WTC11 (cell line): ENCODE data around the gene CYB561A3. TPM values are rescaled to one million over a fixed set of nuclear protein-coding genes. Genes with fewer than 3 reads are reported as not detected.
A peak's percentile ranks its signal among the peaks of the same experiment; 100 is the strongest.

Source experiments
- ATAC-seq: fragments of 200-7000 bp; cut with Tn5 transposase; 2 replicates; pipeline ENCODE4 v1.10.0; 2021; ENCODE audit warnings: mild to moderate bottlenecking, moderate library complexity
- CTCF ChIA-PET: fragments of 300-600 bp; sonication (Branson Sonifier 250); formaldehyde crosslinking; loops from one replicate; lab custom pipeline; 2021; ENCODE audit warnings: antibody characterized with exemption; lab: Charles Lee
- POLR2A ChIA-PET: fragments of 350-600 bp; sonication (Branson Sonifier 250); formaldehyde crosslinking; loops from one replicate; lab custom pipeline; 2021; ENCODE audit warnings: antibody characterized with exemption; lab: Charles Lee
- DNase-seq: peaks from one replicate; pipeline ENCODE4 v3.0.0; 2021; ENCODE audit warnings: low spot score
- H3K27ac Mint-ChIP-seq: 2 replicates; pipeline ENCODE4 v1.8.0; 2021; ENCODE audit warnings: mixed read lengths
- H3K27me3 Mint-ChIP-seq: 2 replicates; pipeline ENCODE4 v1.8.0; 2021; ENCODE audit warnings: low read depth, mild to moderate bottlenecking, moderate library complexity, mixed read lengths
- H3K36me3 Mint-ChIP-seq: 2 replicates; pipeline ENCODE4 v1.8.0; 2021; ENCODE audit warnings: mixed read lengths
- H3K4me1 Mint-ChIP-seq: 2 replicates; pipeline ENCODE4 v1.8.0; 2022; ENCODE audit warnings: mixed read lengths
- H3K4me3 Mint-ChIP-seq: 2 replicates; pipeline ENCODE4 v1.8.0; 2021; ENCODE audit warnings: mild to moderate bottlenecking, moderate library complexity, mixed read lengths
- H3K9me3 Mint-ChIP-seq: 2 replicates; pipeline ENCODE4 v1.8.0; 2021; ENCODE audit warnings: mixed read lengths
- ATF1 ChIP-seq: sonication (generic); formaldehyde crosslinking; IDR thresholded peaks from 2 replicates; pipeline ENCODE4 v1.8.1; 2023; ENCODE audit warnings: mild to moderate bottlenecking, moderate library complexity, missing genetic modification reagents
- CREB1 ChIP-seq: sonication (generic); formaldehyde crosslinking; IDR thresholded peaks from 2 replicates; pipeline ENCODE4 v1.8.0; 2023; ENCODE audit warnings: mild to moderate bottlenecking, missing genetic modification reagents
- ELF4 ChIP-seq: sonication (generic); formaldehyde crosslinking; IDR thresholded peaks from 2 replicates; pipeline ENCODE4 v1.8.1; 2022; ENCODE audit warnings: low read depth, mild to moderate bottlenecking, moderate library complexity, missing genetic modification reagents
- ESRRA ChIP-seq: sonication (generic); formaldehyde crosslinking; IDR thresholded peaks from 2 replicates; pipeline ENCODE4 v1.8.1; 2022; ENCODE audit warnings: mild to moderate bottlenecking, missing genetic modification reagents, borderline replicate concordance
- FOXJ3 ChIP-seq: sonication (generic); formaldehyde crosslinking; IDR thresholded peaks from 2 replicates; pipeline ENCODE4 v1.9.0; 2021; ENCODE audit warnings: missing genetic modification reagents, mild to moderate bottlenecking, borderline replicate concordance
- FOXK1 ChIP-seq: sonication (generic); formaldehyde crosslinking; IDR thresholded peaks from 2 replicates; pipeline ENCODE4 v1.8.0; 2022; ENCODE audit warnings: mild to moderate bottlenecking, moderate library complexity, missing genetic modification reagents
- GABPB1 ChIP-seq: sonication (generic); formaldehyde crosslinking; IDR thresholded peaks from 2 replicates; pipeline ENCODE4 v1.8.1; 2023; ENCODE audit warnings: mild to moderate bottlenecking, missing genetic modification reagents
- JUN ChIP-seq: sonication (generic); formaldehyde crosslinking; IDR thresholded peaks from 2 replicates; pipeline ENCODE4 v1.8.0; 2023; ENCODE audit warnings: mild to moderate bottlenecking, missing genetic modification reagents
- KAT7 ChIP-seq: sonication (generic); formaldehyde crosslinking; IDR thresholded peaks from 2 replicates; pipeline ENCODE4 v1.8.1; 2023; ENCODE audit warnings: missing genetic modification reagents, mild to moderate bottlenecking, borderline replicate concordance
- MXD4 ChIP-seq: fragments of 250-450 bp; sonication (Bioruptor Pico); IDR thresholded peaks from 2 replicates; pipeline ENCODE4 v1.8.0; 2021; ENCODE audit warnings: mild to moderate bottlenecking, moderate library complexity, borderline replicate concordance
- NFE2L1 ChIP-seq: sonication (generic); formaldehyde crosslinking; IDR thresholded peaks from 2 replicates; pipeline ENCODE4 v1.8.1; 2023; ENCODE audit warnings: missing genetic modification reagents
- NR2C2 ChIP-seq: sonication (generic); formaldehyde crosslinking; IDR thresholded peaks from 2 replicates; pipeline ENCODE4 v1.8.0; 2022; ENCODE audit warnings: mild to moderate bottlenecking, missing genetic modification reagents
- OVOL2 ChIP-seq: fragments of 250-450 bp; sonication (Bioruptor Pico); IDR thresholded peaks from 2 replicates; pipeline ENCODE4 v1.9.0; 2021; ENCODE audit warnings: mild to moderate bottlenecking, borderline replicate concordance
- SMAD3 ChIP-seq: sonication (generic); formaldehyde crosslinking; IDR thresholded peaks from 2 replicates; pipeline ENCODE4 v1.8.0; 2022; ENCODE audit warnings: missing genetic modification reagents, mild to moderate bottlenecking, borderline replicate concordance
- SP1 ChIP-seq: sonication (generic); formaldehyde crosslinking; conservative IDR thresholded peaks from 2 replicates; pipeline ENCODE4 v1.8.1; 2022; ENCODE audit warnings: missing genetic modification reagents
- ZBTB21 ChIP-seq: sonication (generic); formaldehyde crosslinking; IDR thresholded peaks from 2 replicates; pipeline ENCODE4 v1.8.1; 2023; ENCODE audit warnings: mild to moderate bottlenecking, missing genetic modification reagents, borderline replicate concordance
- ZNF263 ChIP-seq: sonication (generic); formaldehyde crosslinking; IDR thresholded peaks from 2 replicates; pipeline ENCODE4 v1.8.1; 2022; ENCODE audit warnings: low read depth, mild to moderate bottlenecking, moderate library complexity, missing genetic modification reagents
- total RNA-seq: library from RNA; stranded (reverse); gene quantifications from 3 replicates; pipeline ENCODE4 v1.2.3, GENCODE V29; 2021
- TF ChIP-seq, protein P1 (sequence below): sonication (generic); formaldehyde crosslinking; IDR thresholded peaks from 2 replicates; pipeline ENCODE4 v1.8.1; 2023; ENCODE audit warnings: mild to moderate bottlenecking, moderate library complexity, missing genetic modification reagents
- TF ChIP-seq, protein P2 (sequence below): sonication (generic); formaldehyde crosslinking; IDR thresholded peaks from 2 replicates; pipeline ENCODE4 v1.8.0; 2022; ENCODE audit warnings: mild to moderate bottlenecking, missing genetic modification reagents
- TF ChIP-seq, protein P3 (sequence below): fragments of 200-600 bp; IDR thresholded peaks from 2 replicates; pipeline ENCODE4 v1.8.0; 2022; ENCODE audit warnings: antibody characterized with exemption
- TF ChIP-seq, protein P4 (sequence below): fragments of 250-450 bp; sonication (Bioruptor Pico); IDR thresholded peaks from 2 replicates; pipeline ENCODE4 v1.9.0; 2021; ENCODE audit warnings: moderate library complexity, mild to moderate bottlenecking, inconsistent platforms, borderline replicate concordance
- TF ChIP-seq, protein P5 (sequence below): sonication (generic); formaldehyde crosslinking; IDR thresholded peaks from 2 replicates; pipeline ENCODE4 v1.8.1; 2023; ENCODE audit warnings: mild to moderate bottlenecking, missing genetic modification reagents, moderate library complexity

Gene CYB561A3
- total RNA-seq, 1 experiment from 2014 or later, result 38.8 TPM

DNA sequence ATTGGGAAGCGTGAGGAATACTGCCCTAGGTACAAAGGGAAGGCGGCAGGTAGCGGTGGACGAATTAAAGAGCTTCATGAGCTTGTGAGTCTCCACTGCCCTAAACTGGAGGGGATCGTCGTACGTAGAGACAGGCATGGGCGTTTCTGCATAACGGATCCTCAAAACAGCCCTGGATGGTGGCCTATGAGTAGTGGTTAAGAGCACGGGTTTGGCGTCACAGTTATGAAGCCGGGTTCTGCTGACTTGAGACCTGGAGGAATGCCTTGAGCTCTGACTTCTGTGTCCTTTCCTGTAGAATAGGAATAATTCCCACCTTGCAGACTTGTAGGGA is 827 bp upstream of the CYB561A3 start (continued):
- TF ChIP-seq, protein P1, sequence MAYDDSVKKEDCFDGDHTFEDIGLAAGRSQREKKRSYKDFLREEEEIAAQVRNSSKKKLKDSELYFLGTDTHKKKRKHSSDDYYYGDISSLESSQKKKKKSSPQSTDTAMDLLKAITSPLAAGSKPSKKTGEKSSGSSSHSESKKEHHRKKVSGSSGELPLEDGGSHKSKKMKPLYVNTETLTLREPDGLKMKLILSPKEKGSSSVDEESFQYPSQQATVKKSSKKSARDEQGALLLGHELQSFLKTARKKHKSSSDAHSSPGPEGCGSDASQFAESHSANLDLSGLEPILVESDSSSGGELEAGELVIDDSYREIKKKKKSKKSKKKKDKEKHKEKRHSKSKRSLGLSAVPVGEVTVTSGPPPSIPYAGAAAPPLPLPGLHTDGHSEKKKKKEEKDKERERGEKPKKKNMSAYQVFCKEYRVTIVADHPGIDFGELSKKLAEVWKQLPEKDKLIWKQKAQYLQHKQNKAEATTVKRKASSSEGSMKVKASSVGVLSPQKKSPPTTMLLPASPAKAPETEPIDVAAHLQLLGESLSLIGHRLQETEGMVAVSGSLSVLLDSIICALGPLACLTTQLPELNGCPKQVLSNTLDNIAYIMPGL (CRISPR knock-in tag), result no peak

DNA sequence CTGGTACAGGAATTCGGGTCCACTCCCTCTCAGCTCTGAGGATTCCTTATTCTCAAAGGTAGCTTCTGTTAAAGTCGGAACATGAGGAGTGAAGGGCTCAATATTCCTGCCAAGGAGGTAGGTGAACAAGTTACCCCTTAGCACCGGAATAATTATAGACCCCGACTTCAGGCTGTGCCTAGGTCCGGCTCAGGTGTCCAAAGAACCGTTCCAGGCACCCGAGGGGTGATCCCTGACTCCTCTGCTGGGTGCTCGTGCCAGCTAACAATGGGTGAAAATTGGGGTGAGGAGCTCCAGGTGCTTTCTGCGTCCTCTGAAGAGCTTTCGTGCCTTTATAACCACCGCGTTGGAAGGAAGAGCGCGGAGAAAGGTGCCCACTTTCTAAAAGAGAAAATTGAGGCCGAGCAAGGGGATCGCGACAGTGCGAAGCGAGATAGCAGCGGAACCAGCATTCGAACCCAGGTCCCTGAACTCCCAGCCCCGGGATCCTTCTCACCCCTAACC is 393 bp downstream of the CYB561A3 start:
- peak overlapping the region; percentile 96 for H3K4me3 Mint-ChIP-seq
- H3K36me3 Mint-ChIP-seq, result peaks cover 23% of the 10 kb centered on the region
- TF ChIP-seq NFE2L1 (CRISPR knock-in tag), result 0 out of 2 replicates have a peak, but pooled peaks have one; percentile 18
- TF ChIP-seq, protein P2, sequence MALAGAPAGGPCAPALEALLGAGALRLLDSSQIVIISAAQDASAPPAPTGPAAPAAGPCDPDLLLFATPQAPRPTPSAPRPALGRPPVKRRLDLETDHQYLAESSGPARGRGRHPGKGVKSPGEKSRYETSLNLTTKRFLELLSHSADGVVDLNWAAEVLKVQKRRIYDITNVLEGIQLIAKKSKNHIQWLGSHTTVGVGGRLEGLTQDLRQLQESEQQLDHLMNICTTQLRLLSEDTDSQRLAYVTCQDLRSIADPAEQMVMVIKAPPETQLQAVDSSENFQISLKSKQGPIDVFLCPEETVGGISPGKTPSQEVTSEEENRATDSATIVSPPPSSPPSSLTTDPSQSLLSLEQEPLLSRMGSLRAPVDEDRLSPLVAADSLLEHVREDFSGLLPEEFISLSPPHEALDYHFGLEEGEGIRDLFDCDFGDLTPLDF (CRISPR knock-in tag), result no peak
- 0 out of 2 replicates have a peak, but pooled peaks have one; percentile 12 for TF ChIP-seq KAT7 (CRISPR knock-in tag)
- no peak for TF ChIP-seq JUN (CRISPR knock-in tag)
- H3K27me3 Mint-ChIP-seq, result no peaks in the 10 kb centered on the region
- POLR2A ChIA-PET, result interaction anchor here (0.8 to 2.7 kb wide), 10 partner anchors 13 to 80 kb away, joined by 4 to 29 read pairs (median 8); partner anchors contain the start of genes CPSF7, DDB1, SDHAF2 and TKFC
- peak overlapping the region; percentile 98 for H3K27ac Mint-ChIP-seq
- CTCF ChIA-PET, result interaction anchor here (1.2 to 5.4 kb wide), 5 partner anchors 24 to 74 kb away, joined by 5 to 93 read pairs (median 11); partner anchors contain the start of genes CPSF7, SDHAF2 and TMEM216
- peaks cover 22% of the 10 kb centered on the region for H3K4me1 Mint-ChIP-seq
- DNase-seq (no peak), ATAC-seq (no peak)
- H3K9me3 Mint-ChIP-seq, result no peaks in the 10 kb centered on the region

DNA sequence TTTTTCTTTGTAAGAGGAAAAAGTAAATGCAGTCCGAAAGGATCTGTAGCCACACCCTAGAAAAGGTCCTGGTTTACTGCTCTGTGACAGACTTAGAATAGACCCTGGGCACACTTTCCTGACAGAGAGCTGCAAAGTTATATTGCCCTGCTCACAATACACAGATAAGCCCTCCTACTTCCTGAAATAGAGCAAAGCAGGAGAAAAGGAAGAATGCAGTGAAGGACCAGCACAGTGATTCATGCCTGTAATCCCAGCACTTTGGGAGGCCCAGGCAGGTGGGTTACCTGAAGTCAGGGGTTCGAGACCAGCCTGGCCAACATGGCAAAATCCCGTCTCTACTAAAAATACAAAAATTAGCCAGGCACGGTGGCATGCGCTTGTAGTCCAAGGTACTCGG is 2.2 kb downstream of the CYB561A3 start:
- POLR2A ChIA-PET, result interaction anchor here (0.6 to 0.7 kb wide), 3 partner anchors 13 to 23 kb away, joined by 3 to 4 read pairs (median 3); no protein-coding TSS in a partner anchor
- no peak for TF ChIP-seq ZBTB21 (CRISPR knock-in tag)
- TF ChIP-seq CREB1, result no peak
- no peak for TF ChIP-seq ESRRA (CRISPR knock-in tag)
- no peak for TF ChIP-seq MXD4 (CRISPR knock-in tag)
- H3K4me1 Mint-ChIP-seq, result peaks cover 22% of the 10 kb centered on the region
- no peaks in the 10 kb centered on the region for H3K27me3 Mint-ChIP-seq
- peak overlapping the region; percentile 96 for H3K4me3 Mint-ChIP-seq
- peaks cover 10% of the 10 kb centered on the region for H3K36me3 Mint-ChIP-seq
- CTCF ChIA-PET, result interaction anchor here (0.6 to 5.4 kb wide), 4 partner anchors 24 to 328 kb away, joined by 3 to 93 read pairs (median 27); no protein-coding TSS in a partner anchor
- no peaks in the 10 kb centered on the region for H3K9me3 Mint-ChIP-seq
- H3K27ac Mint-ChIP-seq, result no peak overlapping the region
- DNase-seq (no peak), ATAC-seq (no peak)

DNA sequence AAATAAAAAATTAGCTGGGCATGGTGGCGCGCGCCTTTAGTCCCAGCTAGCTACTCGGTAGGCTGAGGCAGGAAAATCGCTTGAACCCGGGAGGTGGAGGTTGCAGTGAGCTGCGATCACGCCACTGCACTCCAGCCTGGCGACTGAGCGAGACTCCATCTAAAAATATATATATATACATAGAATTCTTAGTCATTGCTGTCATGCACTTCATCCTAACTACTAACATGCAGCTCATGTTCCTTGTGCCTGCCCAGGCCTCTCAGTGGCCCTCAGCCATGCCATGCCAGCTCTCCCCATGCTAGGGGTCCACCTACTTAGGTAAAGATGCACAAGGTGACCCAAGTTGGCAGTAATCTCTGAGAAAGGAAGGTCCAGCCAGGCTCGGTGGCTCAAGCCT is 3.1 kb downstream of the CYB561A3 start:
- DNase-seq (no peak), ATAC-seq (no peak)
- POLR2A ChIA-PET, result interaction anchor here (1.6 kb wide), 1 partner anchor 10 kb away, joined by 4 read pairs; no protein-coding TSS in a partner anchor
- peaks cover 1% of the 10 kb centered on the region; the same call in 1 of the 2 replicates for H3K36me3 Mint-ChIP-seq
- H3K27ac Mint-ChIP-seq, result no peak overlapping the region
- CTCF ChIA-PET, result no interaction called here
- H3K27me3 Mint-ChIP-seq, result no peaks in the 10 kb centered on the region
- H3K4me3 Mint-ChIP-seq, result no peak overlapping the region
- no peaks in the 10 kb centered on the region for H3K9me3 Mint-ChIP-seq
- peaks cover 19% of the 10 kb centered on the region for H3K4me1 Mint-ChIP-seq
- TF ChIP-seq, protein P3, sequence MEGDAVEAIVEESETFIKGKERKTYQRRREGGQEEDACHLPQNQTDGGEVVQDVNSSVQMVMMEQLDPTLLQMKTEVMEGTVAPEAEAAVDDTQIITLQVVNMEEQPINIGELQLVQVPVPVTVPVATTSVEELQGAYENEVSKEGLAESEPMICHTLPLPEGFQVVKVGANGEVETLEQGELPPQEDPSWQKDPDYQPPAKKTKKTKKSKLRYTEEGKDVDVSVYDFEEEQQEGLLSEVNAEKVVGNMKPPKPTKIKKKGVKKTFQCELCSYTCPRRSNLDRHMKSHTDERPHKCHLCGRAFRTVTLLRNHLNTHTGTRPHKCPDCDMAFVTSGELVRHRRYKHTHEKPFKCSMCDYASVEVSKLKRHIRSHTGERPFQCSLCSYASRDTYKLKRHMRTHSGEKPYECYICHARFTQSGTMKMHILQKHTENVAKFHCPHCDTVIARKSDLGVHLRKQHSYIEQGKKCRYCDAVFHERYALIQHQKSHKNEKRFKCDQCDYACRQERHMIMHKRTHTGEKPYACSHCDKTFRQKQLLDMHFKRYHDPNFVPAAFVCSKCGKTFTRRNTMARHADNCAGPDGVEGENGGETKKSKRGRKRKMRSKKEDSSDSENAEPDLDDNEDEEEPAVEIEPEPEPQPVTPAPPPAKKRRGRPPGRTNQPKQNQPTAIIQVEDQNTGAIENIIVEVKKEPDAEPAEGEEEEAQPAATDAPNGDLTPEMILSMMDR, result no peak
- no peak for TF ChIP-seq OVOL2
- TF ChIP-seq SP1 (CRISPR knock-in tag), result no peak
- TF ChIP-seq CREB1, result no peak
- TF ChIP-seq, protein P4, sequence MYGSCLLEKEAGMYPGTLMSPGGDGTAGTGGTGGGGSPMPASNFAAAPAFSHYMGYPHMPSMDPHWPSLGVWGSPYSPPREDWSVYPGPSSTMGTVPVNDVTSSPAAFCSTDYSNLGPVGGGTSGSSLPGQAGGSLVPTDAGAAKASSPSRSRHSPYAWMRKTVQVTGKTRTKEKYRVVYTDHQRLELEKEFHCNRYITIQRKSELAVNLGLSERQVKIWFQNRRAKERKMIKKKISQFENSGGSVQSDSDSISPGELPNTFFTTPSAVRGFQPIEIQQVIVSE (CRISPR knock-in tag), result no peak
- TF ChIP-seq ZBTB21 (CRISPR knock-in tag), result no peak
- no peak for TF ChIP-seq ELF4
- TF ChIP-seq SMAD3, result no peak
- TF ChIP-seq NR2C2 (CRISPR knock-in tag), result no peak
- no peak for TF ChIP-seq FOXK1 (CRISPR knock-in tag)
- no peak for TF ChIP-seq ATF1 (CRISPR knock-in tag)
- TF ChIP-seq, protein P5, sequence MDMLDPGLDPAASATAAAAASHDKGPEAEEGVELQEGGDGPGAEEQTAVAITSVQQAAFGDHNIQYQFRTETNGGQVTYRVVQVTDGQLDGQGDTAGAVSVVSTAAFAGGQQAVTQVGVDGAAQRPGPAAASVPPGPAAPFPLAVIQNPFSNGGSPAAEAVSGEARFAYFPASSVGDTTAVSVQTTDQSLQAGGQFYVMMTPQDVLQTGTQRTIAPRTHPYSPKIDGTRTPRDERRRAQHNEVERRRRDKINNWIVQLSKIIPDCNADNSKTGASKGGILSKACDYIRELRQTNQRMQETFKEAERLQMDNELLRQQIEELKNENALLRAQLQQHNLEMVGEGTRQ (CRISPR knock-in tag), result no peak
- TF ChIP-seq FOXJ3 (CRISPR knock-in tag), result no peak
- TF ChIP-seq, protein P2 (CRISPR knock-in tag), result no peak
- TF ChIP-seq ZNF263 (CRISPR knock-in tag), result no peak
- no peak for TF ChIP-seq GABPB1 (CRISPR knock-in tag)
